ENCODE results near the gene DNAJB6. TPM values are rescaled to one million over a fixed set of nuclear protein-coding genes. Genes with fewer than 3 reads are reported as not detected.

DNAJB6 gene
- total RNA-seq, 1 experiment from 2014 or later, result 201 TPM

DNA sequence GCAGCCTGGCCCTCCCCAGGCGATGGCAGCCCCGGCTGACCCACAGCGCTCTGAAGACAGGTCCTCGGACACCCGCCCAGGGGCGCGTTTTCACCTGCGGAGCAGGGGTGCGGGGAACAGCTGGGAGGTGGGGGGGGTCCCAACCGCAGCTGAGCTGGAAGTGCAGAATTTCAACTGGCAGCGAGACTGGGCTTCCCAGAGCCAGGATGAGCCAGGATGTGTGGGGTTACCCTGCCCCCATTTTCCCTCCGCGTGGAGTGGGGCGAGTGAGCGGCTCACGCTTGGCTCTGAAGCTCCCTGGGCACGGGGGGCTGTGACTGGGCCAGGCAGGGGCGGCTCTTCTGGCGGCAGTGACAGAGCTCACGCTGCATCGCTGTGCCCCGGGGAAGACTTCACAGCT lies 70.2 kb downstream of the DNAJB6 start:
- TF ChIP-seq POLR2AphosphoS5 (IDR thresholded peaks at IDR 0.05; ENCODE audit: low read depth, low read length), result no peak
- Histone ChIP-seq H3K27ac (ENCODE audit: low read length) (no peak overlapping the region), H3K4me3 (ENCODE audit: low read depth in 2 of 2, low read length in 2 of 2) (no peak overlapping the region), H3K36me3 (ENCODE audit: control insufficient read depth, insufficient read depth, low read length) (peaks cover 5% of the 10 kb centered on the region; the same call in 1 of the 2 replicates), H3K9me3 (ENCODE audit: control insufficient read depth, insufficient read depth, low read depth, low read length) (no peaks in the 10 kb centered on the region), H3K27me3 (ENCODE audit: control insufficient read depth, insufficient read depth, low read length) (no peaks in the 10 kb centered on the region), H3K4me1 (ENCODE audit: control insufficient read depth, insufficient read depth, low read length) (peaks cover 14% of the 10 kb centered on the region)
- in situ Hi-C loops (cut with HindIII; ENCODE audit: low pct_unique_long_range_greater_than_20kb, low sequenced_read_pairs), result no loop called here
- no peak for ATAC-seq
- no peak for DNase-seq (ENCODE audit: low read depth, low spot score)
- intact Hi-C loops (cut with micrococcal nuclease; ENCODE audit: unreplicated experiment), result no loop called here
- BruUV-seq (replicated peaks), result no TSS peak
- ChIA-PET CTCF (no interaction called here), POLR2A (interaction anchor here (0.5 kb wide), 1 partner anchor 62 kb away, joined by 6 read pairs; no protein-coding TSS in a partner anchor)

DNA sequence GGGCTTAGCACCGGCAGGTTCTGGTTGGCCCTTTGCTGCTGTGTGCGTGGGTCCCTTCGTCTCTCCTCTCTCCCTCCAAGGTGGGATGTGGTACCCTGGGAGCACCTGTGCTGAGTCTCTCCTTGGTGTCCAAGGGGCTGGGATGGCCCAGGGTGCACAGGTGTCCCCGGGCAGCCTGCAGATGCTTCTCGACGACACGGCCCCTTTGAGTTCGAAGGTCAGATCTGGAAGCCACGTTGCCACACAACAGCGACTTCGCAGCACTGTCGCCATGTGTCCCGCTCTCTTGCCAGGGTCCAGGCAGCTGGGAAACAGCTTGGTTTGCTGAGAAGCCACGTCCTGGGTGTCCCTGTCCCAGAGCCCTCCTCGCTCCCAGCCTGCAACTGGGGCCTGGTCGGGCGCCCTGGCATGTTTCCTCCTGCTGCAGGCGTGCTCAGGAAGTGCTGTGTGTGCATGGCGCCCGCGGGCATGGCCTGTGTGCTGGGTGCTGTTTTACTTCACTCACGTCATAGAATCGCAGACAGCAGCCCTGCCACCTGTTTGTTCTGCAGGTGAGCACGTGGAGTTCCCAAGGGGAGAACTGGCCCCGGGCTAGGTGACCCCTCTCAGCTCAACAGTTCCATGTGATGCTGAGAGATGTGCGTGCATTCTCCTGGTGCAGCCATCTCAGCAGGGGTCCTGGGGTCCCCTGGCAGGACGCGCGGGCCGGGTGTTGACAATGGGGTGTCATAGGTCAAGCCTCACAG lies 70.9 kb downstream of the DNAJB6 start:
- peaks cover 5% of the 10 kb centered on the region; the same call in 1 of the 2 replicates for H3K36me3 ChIP-seq (ENCODE audit: control insufficient read depth, insufficient read depth, low read length)
- intact Hi-C loops (cut with micrococcal nuclease; ENCODE audit: unreplicated experiment) (no loop called here), in situ Hi-C loops (cut with HindIII; ENCODE audit: low pct_unique_long_range_greater_than_20kb, low sequenced_read_pairs) (no loop called here)
- CTCF ChIA-PET, result no interaction called here
- H3K4me3 ChIP-seq (ENCODE audit: low read depth in 2 of 2, low read length in 2 of 2), result no peak overlapping the region
- H3K27ac ChIP-seq (ENCODE audit: low read length), result no peak overlapping the region
- no peaks in the 10 kb centered on the region for H3K9me3 ChIP-seq (ENCODE audit: control insufficient read depth, insufficient read depth, low read depth, low read length)
- no TSS peak for BruUV-seq (replicated peaks)
- POLR2A ChIA-PET, result interaction anchor here (0.5 kb wide), 1 partner anchor 63 kb away, joined by 6 read pairs; no protein-coding TSS in a partner anchor
- no peak for DNase-seq (ENCODE audit: low read depth, low spot score)
- H3K4me1 ChIP-seq (ENCODE audit: control insufficient read depth, insufficient read depth, low read length), result peaks cover 13% of the 10 kb centered on the region
- TF ChIP-seq, protein P1, sequence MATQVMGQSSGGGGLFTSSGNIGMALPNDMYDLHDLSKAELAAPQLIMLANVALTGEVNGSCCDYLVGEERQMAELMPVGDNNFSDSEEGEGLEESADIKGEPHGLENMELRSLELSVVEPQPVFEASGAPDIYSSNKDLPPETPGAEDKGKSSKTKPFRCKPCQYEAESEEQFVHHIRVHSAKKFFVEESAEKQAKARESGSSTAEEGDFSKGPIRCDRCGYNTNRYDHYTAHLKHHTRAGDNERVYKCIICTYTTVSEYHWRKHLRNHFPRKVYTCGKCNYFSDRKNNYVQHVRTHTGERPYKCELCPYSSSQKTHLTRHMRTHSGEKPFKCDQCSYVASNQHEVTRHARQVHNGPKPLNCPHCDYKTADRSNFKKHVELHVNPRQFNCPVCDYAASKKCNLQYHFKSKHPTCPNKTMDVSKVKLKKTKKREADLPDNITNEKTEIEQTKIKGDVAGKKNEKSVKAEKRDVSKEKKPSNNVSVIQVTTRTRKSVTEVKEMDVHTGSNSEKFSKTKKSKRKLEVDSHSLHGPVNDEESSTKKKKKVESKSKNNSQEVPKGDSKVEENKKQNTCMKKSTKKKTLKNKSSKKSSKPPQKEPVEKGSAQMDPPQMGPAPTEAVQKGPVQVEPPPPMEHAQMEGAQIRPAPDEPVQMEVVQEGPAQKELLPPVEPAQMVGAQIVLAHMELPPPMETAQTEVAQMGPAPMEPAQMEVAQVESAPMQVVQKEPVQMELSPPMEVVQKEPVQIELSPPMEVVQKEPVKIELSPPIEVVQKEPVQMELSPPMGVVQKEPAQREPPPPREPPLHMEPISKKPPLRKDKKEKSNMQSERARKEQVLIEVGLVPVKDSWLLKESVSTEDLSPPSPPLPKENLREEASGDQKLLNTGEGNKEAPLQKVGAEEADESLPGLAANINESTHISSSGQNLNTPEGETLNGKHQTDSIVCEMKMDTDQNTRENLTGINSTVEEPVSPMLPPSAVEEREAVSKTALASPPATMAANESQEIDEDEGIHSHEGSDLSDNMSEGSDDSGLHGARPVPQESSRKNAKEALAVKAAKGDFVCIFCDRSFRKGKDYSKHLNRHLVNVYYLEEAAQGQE (IDR thresholded peaks at IDR 0.05; ENCODE audit: insufficient read depth in 1 of 2, low read depth in 2 of 2, low read length in 1 of 2), result no peak
- TF ChIP-seq, protein P2, sequence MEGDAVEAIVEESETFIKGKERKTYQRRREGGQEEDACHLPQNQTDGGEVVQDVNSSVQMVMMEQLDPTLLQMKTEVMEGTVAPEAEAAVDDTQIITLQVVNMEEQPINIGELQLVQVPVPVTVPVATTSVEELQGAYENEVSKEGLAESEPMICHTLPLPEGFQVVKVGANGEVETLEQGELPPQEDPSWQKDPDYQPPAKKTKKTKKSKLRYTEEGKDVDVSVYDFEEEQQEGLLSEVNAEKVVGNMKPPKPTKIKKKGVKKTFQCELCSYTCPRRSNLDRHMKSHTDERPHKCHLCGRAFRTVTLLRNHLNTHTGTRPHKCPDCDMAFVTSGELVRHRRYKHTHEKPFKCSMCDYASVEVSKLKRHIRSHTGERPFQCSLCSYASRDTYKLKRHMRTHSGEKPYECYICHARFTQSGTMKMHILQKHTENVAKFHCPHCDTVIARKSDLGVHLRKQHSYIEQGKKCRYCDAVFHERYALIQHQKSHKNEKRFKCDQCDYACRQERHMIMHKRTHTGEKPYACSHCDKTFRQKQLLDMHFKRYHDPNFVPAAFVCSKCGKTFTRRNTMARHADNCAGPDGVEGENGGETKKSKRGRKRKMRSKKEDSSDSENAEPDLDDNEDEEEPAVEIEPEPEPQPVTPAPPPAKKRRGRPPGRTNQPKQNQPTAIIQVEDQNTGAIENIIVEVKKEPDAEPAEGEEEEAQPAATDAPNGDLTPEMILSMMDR (IDR thresholded peaks at IDR 0.05), result no peak
- no peak for TF ChIP-seq POLR2AphosphoS5 (IDR thresholded peaks at IDR 0.05; ENCODE audit: low read depth, low read length)
- ATAC-seq, result no peak
- H3K27me3 ChIP-seq (ENCODE audit: control insufficient read depth, insufficient read depth, low read length), result no peaks in the 10 kb centered on the region

DNA sequence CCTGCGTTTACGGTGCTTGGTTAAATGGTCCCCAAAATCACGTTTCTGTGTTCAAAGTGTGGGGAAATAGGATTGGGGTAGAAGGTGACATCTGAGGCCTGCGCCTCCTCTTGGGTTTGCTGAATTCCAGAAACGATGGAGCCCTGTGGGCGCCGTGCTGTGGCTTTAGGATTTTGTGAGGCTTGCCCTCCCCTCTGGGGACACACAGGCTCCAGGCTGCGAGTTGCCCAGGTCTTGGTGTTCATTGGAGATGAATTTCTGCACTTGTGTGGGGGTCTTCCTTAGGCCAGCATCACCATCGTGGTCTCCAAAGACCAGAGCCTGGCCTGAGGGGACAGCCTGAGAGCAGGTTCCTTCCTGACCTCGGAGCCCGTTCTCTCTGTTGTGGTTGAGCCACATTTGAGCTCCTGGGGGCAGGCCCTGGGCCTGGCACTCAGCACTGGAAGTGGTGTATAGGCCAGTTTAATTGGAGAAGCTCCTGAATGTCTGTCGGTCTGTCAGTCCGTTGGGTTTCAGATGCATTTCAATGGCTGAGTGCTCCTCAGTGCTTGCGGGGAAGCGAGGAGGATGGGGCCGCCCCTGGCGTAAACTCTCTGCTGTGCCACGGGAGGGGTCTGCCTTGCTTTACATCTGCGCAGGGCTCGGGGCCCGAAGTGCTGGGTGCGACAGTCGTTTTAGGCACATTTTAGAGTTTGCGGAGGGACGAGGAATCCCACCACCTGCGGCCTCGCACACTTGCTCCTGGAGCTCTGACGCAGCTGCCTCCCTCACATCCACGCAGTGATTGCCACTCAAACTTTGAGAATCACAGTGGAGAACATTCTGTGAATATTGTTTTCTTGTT lies 71.7 kb downstream of the DNAJB6 start:
- H3K27me3 ChIP-seq (ENCODE audit: control insufficient read depth, insufficient read depth, low read length), result no peaks in the 10 kb centered on the region
- ATAC-seq (no peak; the same call in 1 of the 2 replicates), DNase-seq (ENCODE audit: low read depth, low spot score) (no peak)
- CTCF ChIA-PET, result no interaction called here
- no peak overlapping the region for H3K27ac ChIP-seq (ENCODE audit: low read length)
- no peak overlapping the region for H3K4me3 ChIP-seq (ENCODE audit: low read depth in 2 of 2, low read length in 2 of 2)
- no TSS peak for BruUV-seq (replicated peaks)
- intact Hi-C loops (cut with micrococcal nuclease; ENCODE audit: unreplicated experiment) (no loop called here), in situ Hi-C loops (cut with HindIII; ENCODE audit: low pct_unique_long_range_greater_than_20kb, low sequenced_read_pairs) (no loop called here)
- H3K4me1 ChIP-seq (ENCODE audit: control insufficient read depth, insufficient read depth, low read length), result peaks cover 6% of the 10 kb centered on the region
- peaks cover 5% of the 10 kb centered on the region; the same call in 1 of the 2 replicates for H3K36me3 ChIP-seq (ENCODE audit: control insufficient read depth, insufficient read depth, low read length)
- POLR2A ChIA-PET, result no interaction called here
- TF ChIP-seq, protein P2 (IDR thresholded peaks at IDR 0.05), result no peak
- TF ChIP-seq, protein P1 (IDR thresholded peaks at IDR 0.05; ENCODE audit: insufficient read depth in 1 of 2, low read depth in 2 of 2, low read length in 1 of 2), result no peak
- TF ChIP-seq POLR2AphosphoS5 (IDR thresholded peaks at IDR 0.05; ENCODE audit: low read depth, low read length) (no peak), SIN3A (IDR thresholded peaks at IDR 0.05; ENCODE audit: borderline replicate concordance, insufficient read depth, low read depth, low read length) (no peak), TCF7L2 (IDR thresholded peaks at IDR 0.05; ENCODE audit: low read depth, low read length) (no peak)
- no peaks in the 10 kb centered on the region for H3K9me3 ChIP-seq (ENCODE audit: control insufficient read depth, insufficient read depth, low read depth, low read length)
